Dendritic cell treated with granulocyte-macrophage colony-stimulating factor and Interleukin-4, amounts not matched to agents 40 ng/mL and 50 ng/mL, for 4 days (primary cell): ENCODE measurements around the gene HNF1A.

Experiments
- H3K27ac Mint-ChIP-seq: one replicate; pipeline ENCODE4 v1.8.0; 2022; ENCODE audit warnings: mild to moderate bottlenecking, mixed read lengths
- H3K27me3 Mint-ChIP-seq: one replicate; pipeline ENCODE4 v1.8.0; 2022; ENCODE audit warnings: mild to moderate bottlenecking, mixed read lengths
- H3K36me3 Mint-ChIP-seq: one replicate; pipeline ENCODE4 v1.8.0; 2022; ENCODE audit warnings: low read depth, mixed read lengths
- H3K4me1 Mint-ChIP-seq: one replicate; pipeline ENCODE4 v1.8.0; 2022; ENCODE audit warnings: low read depth, mixed read lengths
- H3K4me3 Mint-ChIP-seq: one replicate; pipeline ENCODE4 v1.8.0; 2022; ENCODE audit warnings: mild to moderate bottlenecking, moderate library complexity, mixed read lengths
- H3K9me3 Mint-ChIP-seq: one replicate; pipeline ENCODE4 v1.8.0; 2022; ENCODE audit warnings: mixed read lengths
- intact Hi-C: fragments of 100-400 bp; cut with micrococcal nuclease; formaldehyde crosslinking; loops from one replicate; pipeline ENCODE4 v1.15.0; 2022

HNF1A gene

GRCh38 chr12:121001841-121002483 lies 23.6 kb downstream of the HNF1A start:
- H3K4me1 Mint-ChIP-seq = no peaks in the 10 kb centered on the region
- H3K27ac Mint-ChIP-seq = no peak overlapping the region
- no peak overlapping the region for H3K4me3 Mint-ChIP-seq
- H3K27me3 Mint-ChIP-seq = no peaks in the 10 kb centered on the region
- intact Hi-C loops = no loop called here
- no peaks in the 10 kb centered on the region for H3K9me3 Mint-ChIP-seq
- peaks cover 55% of the 10 kb centered on the region for H3K36me3 Mint-ChIP-seq

- no peak overlapping the region for H3K27ac Mint-ChIP-seq
- no peak overlapping the region for H3K4me3 Mint-ChIP-seq
- intact Hi-C loops = no loop called here
- H3K4me1 Mint-ChIP-seq = no peaks in the 10 kb centered on the region
- H3K27me3 Mint-ChIP-seq = no peaks in the 10 kb centered on the region
- H3K9me3 Mint-ChIP-seq = no peaks in the 10 kb centered on the region
- peaks cover 70% of the 10 kb centered on the region for H3K36me3 Mint-ChIP-seq
Observed at GRCh38 chr12:121003650-121004049, 25.3 kb downstream of the HNF1A start.

- H3K27me3 Mint-ChIP-seq = no peaks in the 10 kb centered on the region
- no peaks in the 10 kb centered on the region for H3K9me3 Mint-ChIP-seq
- peaks cover 77% of the 10 kb centered on the region for H3K36me3 Mint-ChIP-seq
- H3K27ac Mint-ChIP-seq = no peak overlapping the region
- H3K4me3 Mint-ChIP-seq = no peak overlapping the region
- no peaks in the 10 kb centered on the region for H3K4me1 Mint-ChIP-seq
- intact Hi-C loops = no loop called here
Observed at GRCh38 chr12:121004253-121004815, 26.0 kb downstream of the HNF1A start.

- H3K27ac Mint-ChIP-seq = peak overlapping the region; percentile 15
- no peaks in the 10 kb centered on the region for H3K4me1 Mint-ChIP-seq
- peaks cover 87% of the 10 kb centered on the region for H3K36me3 Mint-ChIP-seq
- H3K9me3 Mint-ChIP-seq = no peaks in the 10 kb centered on the region
- H3K27me3 Mint-ChIP-seq = no peaks in the 10 kb centered on the region
- intact Hi-C loops = loop anchor here (1.0 kb wide), 1 partner anchor 225 kb away; no protein-coding TSS in a partner anchor
- no peak overlapping the region for H3K4me3 Mint-ChIP-seq
Observed at GRCh38 chr12:121005346-121005815, 27.0 kb downstream of the HNF1A start.

- H3K4me3 Mint-ChIP-seq = no peak overlapping the region
- no peak overlapping the region for H3K27ac Mint-ChIP-seq
- intact Hi-C loops = no loop called here
- no peaks in the 10 kb centered on the region for H3K9me3 Mint-ChIP-seq
- peaks cover 91% of the 10 kb centered on the region for H3K36me3 Mint-ChIP-seq
- H3K27me3 Mint-ChIP-seq = no peaks in the 10 kb centered on the region
- no peaks in the 10 kb centered on the region for H3K4me1 Mint-ChIP-seq
Observed at GRCh38 chr12:121008347-121009098, 30.2 kb downstream of the HNF1A start.

- H3K36me3 Mint-ChIP-seq = peaks cover 80% of the 10 kb centered on the region
- H3K27ac Mint-ChIP-seq = no peak overlapping the region
- no peaks in the 10 kb centered on the region for H3K9me3 Mint-ChIP-seq
- peaks cover 3% of the 10 kb centered on the region for H3K4me1 Mint-ChIP-seq
- no peak overlapping the region for H3K4me3 Mint-ChIP-seq
- intact Hi-C loops = no loop called here
- no peaks in the 10 kb centered on the region for H3K27me3 Mint-ChIP-seq
Observed at GRCh38 chr12:121009741-121010140, 31.4 kb downstream of the HNF1A start.

GRCh38 chr12:121010860-121011259 lies 32.5 kb downstream of the HNF1A start:
- no peak overlapping the region for H3K4me3 Mint-ChIP-seq
- peaks cover 13% of the 10 kb centered on the region for H3K4me1 Mint-ChIP-seq
- peaks cover 69% of the 10 kb centered on the region for H3K36me3 Mint-ChIP-seq
- intact Hi-C loops = no loop called here
- no peaks in the 10 kb centered on the region for H3K27me3 Mint-ChIP-seq
- H3K27ac Mint-ChIP-seq = no peak overlapping the region
- no peaks in the 10 kb centered on the region for H3K9me3 Mint-ChIP-seq

GRCh38 chr12:121011820-121012219 lies 33.5 kb downstream of the HNF1A start:
- Mint-ChIP-seq H3K27me3 (no peaks in the 10 kb centered on the region), H3K36me3 (peaks cover 66% of the 10 kb centered on the region), H3K4me1 (peaks cover 19% of the 10 kb centered on the region), H3K4me3 (no peak overlapping the region), H3K27ac (no peak overlapping the region), H3K9me3 (no peaks in the 10 kb centered on the region)
- intact Hi-C loops = no loop called here

- Mint-ChIP-seq H3K4me3 (no peak overlapping the region), H3K4me1 (peaks cover 22% of the 10 kb centered on the region), H3K36me3 (peaks cover 49% of the 10 kb centered on the region), H3K9me3 (no peaks in the 10 kb centered on the region), H3K27me3 (no peaks in the 10 kb centered on the region), H3K27ac (no peak overlapping the region)
- intact Hi-C loops = no loop called here
Observed at GRCh38 chr12:121013715-121014114, 35.4 kb downstream of the HNF1A start.

GRCh38 chr12:121015825-121016766 lies 37.8 kb downstream of the HNF1A start, which contains the start of gene C12orf43:
C12orf43 (minus strand) TSS chr12:121016487; CDS start chr12:121016474, 13 bp downstream.
- peaks cover 29% of the 10 kb centered on the region for H3K4me1 Mint-ChIP-seq
- H3K27me3 Mint-ChIP-seq = no peaks in the 10 kb centered on the region
- H3K27ac Mint-ChIP-seq = peak within 1 kb of the TSS; percentile 93
- intact Hi-C loops = loop anchor here (2.0 kb wide), 1 partner anchor 23 kb away; the partner anchor contains the start of gene OASL
- H3K36me3 Mint-ChIP-seq = peaks cover 25% of the 10 kb centered on the region
- H3K4me3 Mint-ChIP-seq = peak within 1 kb of the TSS; percentile 99
- no peaks in the 10 kb centered on the region for H3K9me3 Mint-ChIP-seq

- H3K4me3 Mint-ChIP-seq = no peak overlapping the region
- H3K27ac Mint-ChIP-seq = no peak overlapping the region
- H3K27me3 Mint-ChIP-seq = no peaks in the 10 kb centered on the region
- peaks cover 29% of the 10 kb centered on the region for H3K4me1 Mint-ChIP-seq
- intact Hi-C loops = loop anchor here (2.0 kb wide), 1 partner anchor 21 kb away; the partner anchor contains the start of gene OASL
- H3K9me3 Mint-ChIP-seq = no peaks in the 10 kb centered on the region
- H3K36me3 Mint-ChIP-seq = peaks cover 12% of the 10 kb centered on the region
Observed at GRCh38 chr12:121017966-121018491, 39.7 kb downstream of the HNF1A start.

- H3K36me3 Mint-ChIP-seq = peaks cover 6% of the 10 kb centered on the region
- peaks cover 29% of the 10 kb centered on the region for H3K4me1 Mint-ChIP-seq
- no peak overlapping the region for H3K27ac Mint-ChIP-seq
- H3K27me3 Mint-ChIP-seq = no peaks in the 10 kb centered on the region
- H3K9me3 Mint-ChIP-seq = no peaks in the 10 kb centered on the region
- no peak overlapping the region for H3K4me3 Mint-ChIP-seq
- intact Hi-C loops = no loop called here
Observed at GRCh38 chr12:121018860-121019617, 40.7 kb downstream of the HNF1A start.
